ENCODE measurements around the gene SIRT7.

The SIRT7 gene

DNA sequence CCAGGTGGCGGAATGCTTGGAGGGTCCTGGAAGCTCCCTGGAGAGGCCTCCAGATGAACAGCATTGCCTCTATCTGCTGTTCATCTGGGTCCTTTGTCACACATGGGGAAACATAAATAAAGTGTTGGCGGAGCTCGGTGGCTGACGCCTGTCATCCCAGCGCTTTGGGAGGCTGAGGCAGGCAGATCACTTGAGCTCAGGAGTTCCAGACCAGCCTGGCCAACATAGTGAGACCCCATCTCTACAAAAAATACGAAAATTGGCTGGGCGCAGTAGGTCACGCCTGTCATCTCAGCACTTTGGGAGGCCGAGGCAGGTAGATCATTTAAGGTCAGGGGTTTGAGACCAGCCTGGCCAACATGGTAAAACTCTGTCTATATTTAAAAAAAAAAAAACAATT, 26.9 kb upstream of the SIRT7 start:
- TF ChIP-seq, protein P1, sequence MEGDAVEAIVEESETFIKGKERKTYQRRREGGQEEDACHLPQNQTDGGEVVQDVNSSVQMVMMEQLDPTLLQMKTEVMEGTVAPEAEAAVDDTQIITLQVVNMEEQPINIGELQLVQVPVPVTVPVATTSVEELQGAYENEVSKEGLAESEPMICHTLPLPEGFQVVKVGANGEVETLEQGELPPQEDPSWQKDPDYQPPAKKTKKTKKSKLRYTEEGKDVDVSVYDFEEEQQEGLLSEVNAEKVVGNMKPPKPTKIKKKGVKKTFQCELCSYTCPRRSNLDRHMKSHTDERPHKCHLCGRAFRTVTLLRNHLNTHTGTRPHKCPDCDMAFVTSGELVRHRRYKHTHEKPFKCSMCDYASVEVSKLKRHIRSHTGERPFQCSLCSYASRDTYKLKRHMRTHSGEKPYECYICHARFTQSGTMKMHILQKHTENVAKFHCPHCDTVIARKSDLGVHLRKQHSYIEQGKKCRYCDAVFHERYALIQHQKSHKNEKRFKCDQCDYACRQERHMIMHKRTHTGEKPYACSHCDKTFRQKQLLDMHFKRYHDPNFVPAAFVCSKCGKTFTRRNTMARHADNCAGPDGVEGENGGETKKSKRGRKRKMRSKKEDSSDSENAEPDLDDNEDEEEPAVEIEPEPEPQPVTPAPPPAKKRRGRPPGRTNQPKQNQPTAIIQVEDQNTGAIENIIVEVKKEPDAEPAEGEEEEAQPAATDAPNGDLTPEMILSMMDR (IDR thresholded peaks at IDR 0.05; ENCODE audit: poor library complexity, severe bottlenecking) = no peak
- ATAC-seq (ENCODE audit: low read depth) = no peak
- Histone ChIP-seq H3K9me3 (ENCODE audit: severe bottlenecking) (no peaks in the 10 kb centered on the region), H3K4me1 (ENCODE audit: insufficient read depth, poor library complexity, severe bottlenecking) (no peaks in the 10 kb centered on the region), H3K27me3 (ENCODE audit: insufficient read depth, poor library complexity, severe bottlenecking) (no peaks in the 10 kb centered on the region), H3K4me3 (ENCODE audit: severe bottlenecking) (no peak overlapping the region), H3K27ac (ENCODE audit: poor library complexity, severe bottlenecking) (no peak overlapping the region), H3K36me3 (ENCODE audit: low read depth) (no peaks in the 10 kb centered on the region)
- no peak for DNase-seq (ENCODE audit: low spot score)

DNA sequence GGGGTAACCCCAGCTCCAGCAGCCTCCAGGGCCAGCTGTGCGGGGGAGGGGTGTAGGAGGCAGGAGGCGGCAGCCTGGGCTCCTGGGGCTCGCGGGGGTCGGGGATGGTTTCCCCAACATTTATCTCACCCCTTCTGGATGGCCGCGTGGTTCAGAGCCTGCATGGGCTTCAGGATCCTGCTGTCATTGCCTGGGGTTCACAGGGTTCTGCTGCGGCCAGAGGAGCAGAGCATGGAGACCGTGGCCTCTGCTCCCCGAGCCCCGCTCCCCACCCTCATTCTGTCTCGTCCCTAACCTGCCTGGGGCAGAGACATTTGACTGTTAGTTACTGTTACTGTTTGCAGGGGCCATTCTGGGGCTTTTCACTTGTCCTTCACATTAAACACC, 24.2 kb upstream of the SIRT7 start:
- H3K4me1 ChIP-seq (ENCODE audit: insufficient read depth, poor library complexity, severe bottlenecking) = no peaks in the 10 kb centered on the region
- H3K9me3 ChIP-seq (ENCODE audit: severe bottlenecking) = no peaks in the 10 kb centered on the region
- no peak overlapping the region for H3K27ac ChIP-seq (ENCODE audit: poor library complexity, severe bottlenecking)
- TF ChIP-seq, protein P1 (IDR thresholded peaks at IDR 0.05; ENCODE audit: poor library complexity, severe bottlenecking) = no peak
- H3K27me3 ChIP-seq (ENCODE audit: insufficient read depth, poor library complexity, severe bottlenecking) = no peaks in the 10 kb centered on the region
- H3K36me3 ChIP-seq (ENCODE audit: low read depth) = no peaks in the 10 kb centered on the region
- no peak overlapping the region for H3K4me3 ChIP-seq (ENCODE audit: severe bottlenecking)
- DNase-seq (ENCODE audit: low spot score) (no peak), ATAC-seq (ENCODE audit: low read depth) (no peak)

DNA sequence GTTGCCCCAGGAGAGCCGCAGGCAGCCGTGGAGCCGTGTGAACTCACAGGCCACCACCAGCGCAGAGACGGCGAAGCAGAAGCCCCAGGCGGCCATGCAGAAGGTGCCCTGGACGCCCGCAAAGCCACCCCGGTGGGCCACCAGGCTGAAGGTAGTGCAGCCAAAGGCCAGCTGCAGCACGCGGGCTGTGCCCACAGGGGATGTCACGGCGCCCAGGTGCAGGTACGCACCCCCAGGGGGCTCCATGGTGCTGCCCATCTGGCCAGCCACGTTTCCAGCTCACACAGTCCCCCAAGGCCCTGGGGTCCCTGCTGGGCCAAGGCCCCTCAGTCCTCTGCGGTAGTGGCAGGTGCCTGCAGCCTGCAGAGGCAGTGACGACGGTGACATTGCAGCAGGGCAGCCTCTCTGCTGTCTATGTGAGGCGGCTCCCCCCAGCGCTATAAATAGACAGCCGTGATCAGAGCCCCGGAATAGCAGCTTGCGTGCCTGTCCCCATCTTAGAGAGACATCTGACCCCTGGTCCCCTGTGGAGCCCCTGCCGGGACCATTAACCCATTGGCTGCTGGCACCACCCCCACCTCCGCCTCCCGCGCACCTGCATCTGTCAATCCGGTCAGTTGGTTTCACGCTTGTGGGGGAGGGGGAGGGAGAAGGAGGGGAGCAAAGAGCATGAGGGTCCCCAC, 23.6 kb upstream of the SIRT7 start:
- Histone ChIP-seq H3K36me3 (ENCODE audit: low read depth) (no peaks in the 10 kb centered on the region), H3K9me3 (ENCODE audit: severe bottlenecking) (no peaks in the 10 kb centered on the region), H3K27ac (ENCODE audit: poor library complexity, severe bottlenecking) (no peak overlapping the region), H3K27me3 (ENCODE audit: insufficient read depth, poor library complexity, severe bottlenecking) (no peaks in the 10 kb centered on the region), H3K4me1 (ENCODE audit: insufficient read depth, poor library complexity, severe bottlenecking) (no peaks in the 10 kb centered on the region), H3K4me3 (ENCODE audit: severe bottlenecking) (no peak overlapping the region)
- TF ChIP-seq, protein P1 (IDR thresholded peaks at IDR 0.05; ENCODE audit: poor library complexity, severe bottlenecking) = no peak
- ATAC-seq (ENCODE audit: low read depth) (no peak), DNase-seq (ENCODE audit: low spot score) (peak; percentile 69)

DNA sequence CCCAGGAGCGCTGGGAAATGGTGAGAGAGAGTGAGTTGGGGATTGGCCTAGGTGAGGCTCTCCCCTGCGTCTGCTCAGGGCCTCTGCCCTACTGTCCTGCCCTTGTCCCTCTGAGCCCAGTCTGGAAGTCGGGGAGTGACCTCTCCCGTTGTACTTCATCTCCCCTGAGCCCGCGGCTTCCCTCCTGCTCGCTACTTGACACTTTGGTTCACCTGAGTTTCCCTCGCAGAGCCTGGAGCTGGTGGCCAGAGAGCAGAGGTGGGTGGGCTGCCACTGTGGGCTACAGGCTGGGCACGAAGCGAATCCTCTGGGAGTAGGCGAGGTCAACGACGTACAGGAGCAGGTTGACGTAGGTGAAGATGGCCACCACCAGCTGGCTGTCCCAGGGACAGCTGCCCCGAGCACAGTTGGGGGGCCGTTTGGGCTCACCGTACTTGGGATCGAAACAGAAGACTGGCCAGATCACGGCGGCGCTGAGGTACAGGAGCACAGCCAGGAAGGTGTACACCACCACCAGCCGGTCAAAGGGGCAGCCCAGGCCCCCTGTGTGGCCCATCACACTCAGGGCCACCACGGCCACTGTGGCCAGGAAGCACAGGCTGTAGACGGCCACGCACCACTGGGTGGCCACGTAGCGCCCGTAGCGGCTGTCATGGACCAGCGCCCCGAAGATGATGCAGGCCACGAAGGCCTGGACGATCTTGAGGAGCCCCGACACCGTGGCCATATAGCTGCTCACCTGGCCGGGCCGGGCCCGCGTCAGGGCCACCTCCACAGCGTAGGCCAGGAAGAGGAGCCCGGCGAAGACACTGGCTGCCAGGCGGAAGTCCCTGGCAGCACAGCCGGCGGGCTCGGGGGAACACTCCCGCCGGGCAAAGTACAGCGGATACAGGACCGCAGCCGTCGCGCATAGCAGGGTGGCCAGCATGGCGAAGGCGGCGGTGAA, 22.8 kb upstream of the SIRT7 start:
- Histone ChIP-seq H3K9me3 (ENCODE audit: severe bottlenecking) (no peaks in the 10 kb centered on the region), H3K27me3 (ENCODE audit: insufficient read depth, poor library complexity, severe bottlenecking) (no peaks in the 10 kb centered on the region), H3K27ac (ENCODE audit: poor library complexity, severe bottlenecking) (no peak overlapping the region), H3K4me1 (ENCODE audit: insufficient read depth, poor library complexity, severe bottlenecking) (no peaks in the 10 kb centered on the region), H3K36me3 (ENCODE audit: low read depth) (peaks cover 1% of the 10 kb centered on the region), H3K4me3 (ENCODE audit: severe bottlenecking) (no peak overlapping the region)
- ATAC-seq (ENCODE audit: low read depth) = no peak
- DNase-seq (ENCODE audit: low spot score) = peak; percentile 70
- TF ChIP-seq, protein P1 (IDR thresholded peaks at IDR 0.05; ENCODE audit: poor library complexity, severe bottlenecking) = no peak

Data from RWPE2 (cell line).